Endothelial cell of hepatic sinusoid (primary cell): Measurements from ENCODE around the gene PAM16.

Source experiments
- in situ Hi-C: cut with HindIII; loops from 2 replicates; pipeline ENCODE4 v1.10.0; 2017; ENCODE audit warnings: low sequenced_read_pairs

The PAM16 gene

DNA sequence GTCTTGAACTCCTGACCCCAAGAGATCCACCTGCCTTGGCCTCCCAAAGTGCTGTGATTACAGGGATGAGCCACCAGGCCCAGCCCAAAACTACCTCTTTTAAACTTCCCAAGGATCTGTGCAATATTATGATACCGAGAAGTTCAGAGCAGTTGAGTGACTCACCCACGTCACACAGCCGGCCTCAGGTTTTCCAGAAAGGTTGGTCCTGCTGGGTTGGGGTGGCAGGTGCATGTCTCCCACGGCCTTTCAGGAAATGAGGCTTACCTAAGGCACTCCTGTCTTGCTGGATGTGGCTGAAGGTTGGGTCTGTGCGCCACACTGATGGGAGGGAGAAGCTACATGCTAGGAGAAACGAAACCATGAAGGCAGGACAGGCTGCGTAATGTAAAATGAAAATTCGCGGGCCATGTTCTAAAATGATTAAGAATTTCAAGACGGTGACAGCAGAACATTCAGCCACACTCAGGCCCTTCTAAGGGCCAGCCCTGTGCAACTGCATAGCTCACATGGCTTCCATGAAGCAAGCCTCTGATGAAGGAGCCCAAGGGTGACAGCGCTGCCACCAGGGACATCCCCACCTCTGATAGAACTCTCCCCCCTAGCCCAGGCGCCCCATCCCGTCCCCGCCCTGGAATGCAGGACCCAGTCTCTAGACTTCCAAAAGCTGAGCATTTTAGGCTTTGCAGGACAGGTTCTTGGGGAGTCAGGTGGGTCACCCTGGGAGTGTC lies 41.9 kb downstream of the PAM16 start:
- in situ Hi-C loops, result no loop called here

DNA sequence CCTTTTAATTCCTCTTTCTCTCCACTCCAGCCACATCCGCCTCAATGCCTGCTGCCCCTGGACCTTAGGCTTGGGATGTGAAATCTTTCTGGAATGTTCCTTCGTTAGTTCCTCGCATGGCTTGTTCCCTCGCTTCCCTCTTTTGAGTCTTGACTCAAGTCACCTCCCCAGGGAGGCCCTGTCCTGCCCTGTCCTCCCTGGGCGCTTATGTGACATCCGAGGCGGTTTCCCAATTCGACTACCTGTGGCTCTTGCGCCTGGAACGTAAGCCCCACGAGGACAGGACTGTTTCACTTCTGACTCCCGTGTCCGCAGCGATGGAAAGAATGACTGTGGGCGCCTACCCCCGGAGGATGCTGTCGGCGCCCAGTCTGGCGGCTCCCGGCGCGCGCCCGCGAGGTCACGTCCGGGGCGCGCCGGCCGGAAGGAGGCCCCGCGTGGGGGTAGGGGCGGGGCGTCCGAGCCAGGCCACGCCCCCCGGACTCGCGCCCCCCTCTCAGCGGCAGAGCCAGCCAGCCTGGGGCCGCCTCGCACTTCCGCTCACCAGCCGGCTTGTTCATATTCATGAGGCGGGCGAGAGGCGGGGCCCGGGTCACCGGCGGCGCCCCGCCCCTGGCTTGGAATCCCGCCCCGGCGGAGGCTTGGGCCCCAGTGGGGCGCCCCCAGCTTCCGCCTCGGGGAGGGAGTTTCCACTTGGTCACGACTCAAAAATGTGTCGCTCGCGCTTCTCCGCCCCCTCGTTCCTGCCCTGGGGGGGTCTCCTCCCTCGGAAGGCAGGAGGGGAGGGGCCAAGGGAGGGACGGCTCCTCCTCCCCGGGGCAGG lies 43.7 kb downstream of the PAM16 start:
- in situ Hi-C loops, result no loop called here

DNA sequence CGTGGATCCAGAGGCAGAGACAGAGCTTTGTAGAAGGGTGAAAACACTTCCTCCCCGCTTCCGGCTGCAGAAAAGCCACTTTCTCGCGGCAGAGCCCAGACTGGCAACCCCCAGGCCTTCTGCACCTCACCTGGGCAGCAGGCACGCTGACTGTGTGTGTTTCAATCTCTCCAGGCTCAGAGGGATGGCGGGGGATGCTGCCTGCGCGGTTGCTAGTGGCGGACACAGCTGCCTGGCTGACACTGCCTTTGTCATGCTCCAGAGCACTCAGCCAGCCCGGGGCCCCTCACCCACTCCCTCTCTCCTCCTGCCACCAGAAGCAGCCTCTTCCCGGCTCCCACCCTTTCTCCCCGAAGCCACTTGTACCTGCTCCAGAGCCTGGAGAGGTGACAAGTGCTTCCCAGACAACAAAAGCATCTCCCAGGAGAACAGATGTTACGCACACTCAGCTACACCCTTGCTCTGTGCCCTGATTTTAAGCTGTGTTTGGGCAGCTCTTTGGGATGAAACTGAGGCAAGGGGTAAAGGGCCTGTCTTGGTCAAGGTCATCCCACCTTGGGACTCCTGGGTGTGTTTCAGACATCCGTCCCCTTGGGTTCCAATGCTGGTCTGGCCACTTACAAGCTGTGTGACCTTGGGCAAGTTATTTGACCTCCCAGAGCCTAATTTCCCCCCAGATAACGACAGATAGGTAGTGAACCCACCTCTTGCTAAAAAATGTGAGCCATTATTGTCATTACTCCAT lies 44.5 kb downstream of the PAM16 start:
- in situ Hi-C loops, result no loop called here

DNA sequence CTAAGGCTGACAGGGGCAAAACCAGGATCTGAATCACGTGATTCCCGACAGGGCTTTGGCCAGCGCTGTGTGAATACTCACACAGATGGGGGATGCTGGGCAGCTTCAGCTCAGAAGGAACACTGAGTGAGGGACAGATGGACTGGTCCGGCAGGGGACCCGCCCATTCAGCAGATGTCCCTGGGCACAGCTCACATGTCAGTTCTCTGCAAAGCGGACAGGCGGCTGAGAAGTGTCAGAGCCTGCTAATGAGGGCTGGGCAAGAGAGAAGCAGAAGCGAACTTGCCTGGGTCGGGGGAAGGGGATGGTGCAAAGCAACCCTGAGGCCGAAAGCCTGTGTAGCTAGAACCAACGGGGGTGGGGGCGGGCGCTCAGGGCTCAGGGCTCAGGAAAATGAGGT lies 47.1 kb downstream of the PAM16 start:
- in situ Hi-C loops, result no loop called here

DNA sequence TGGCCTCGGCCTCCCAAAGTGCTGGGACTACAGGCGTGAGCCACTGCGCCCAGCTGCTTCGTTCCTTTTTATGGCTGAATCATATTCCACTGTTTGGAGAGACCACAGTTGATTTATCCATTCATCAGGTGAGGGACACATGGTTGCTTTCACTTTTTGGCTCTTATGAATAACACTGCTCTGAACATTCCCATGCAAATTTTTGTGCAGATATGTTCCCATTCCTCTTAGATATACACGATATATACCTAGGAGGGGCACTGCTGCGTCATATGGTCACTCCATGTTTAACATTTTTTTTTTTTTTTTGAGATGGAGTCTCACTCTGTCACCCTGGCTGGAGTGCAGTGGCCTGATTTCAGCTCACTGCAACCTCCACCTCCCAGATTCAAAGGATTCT lies 49.2 kb downstream of the PAM16 start:
- in situ Hi-C loops, result no loop called here

DNA sequence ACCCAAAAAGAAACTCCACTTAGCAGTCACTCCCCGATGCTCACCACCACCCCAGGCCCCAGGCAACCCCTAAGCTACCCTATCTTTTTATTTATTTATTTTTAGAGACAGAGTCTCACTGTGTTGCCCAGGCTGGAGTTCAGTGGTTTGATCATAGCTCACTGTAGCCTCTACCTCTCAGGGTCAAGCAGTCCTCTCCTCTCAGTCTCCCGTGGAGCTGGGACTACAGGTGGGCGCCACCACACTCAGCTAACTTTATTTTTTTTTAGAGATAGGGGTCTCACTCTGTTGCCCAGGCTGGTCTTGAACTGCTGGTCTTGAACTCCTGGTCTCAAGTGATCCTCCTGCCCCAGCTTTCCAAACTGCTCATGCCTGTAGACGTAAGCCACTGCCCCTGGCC lies 49.9 kb downstream of the PAM16 start:
- in situ Hi-C loops, result no loop called here

DNA sequence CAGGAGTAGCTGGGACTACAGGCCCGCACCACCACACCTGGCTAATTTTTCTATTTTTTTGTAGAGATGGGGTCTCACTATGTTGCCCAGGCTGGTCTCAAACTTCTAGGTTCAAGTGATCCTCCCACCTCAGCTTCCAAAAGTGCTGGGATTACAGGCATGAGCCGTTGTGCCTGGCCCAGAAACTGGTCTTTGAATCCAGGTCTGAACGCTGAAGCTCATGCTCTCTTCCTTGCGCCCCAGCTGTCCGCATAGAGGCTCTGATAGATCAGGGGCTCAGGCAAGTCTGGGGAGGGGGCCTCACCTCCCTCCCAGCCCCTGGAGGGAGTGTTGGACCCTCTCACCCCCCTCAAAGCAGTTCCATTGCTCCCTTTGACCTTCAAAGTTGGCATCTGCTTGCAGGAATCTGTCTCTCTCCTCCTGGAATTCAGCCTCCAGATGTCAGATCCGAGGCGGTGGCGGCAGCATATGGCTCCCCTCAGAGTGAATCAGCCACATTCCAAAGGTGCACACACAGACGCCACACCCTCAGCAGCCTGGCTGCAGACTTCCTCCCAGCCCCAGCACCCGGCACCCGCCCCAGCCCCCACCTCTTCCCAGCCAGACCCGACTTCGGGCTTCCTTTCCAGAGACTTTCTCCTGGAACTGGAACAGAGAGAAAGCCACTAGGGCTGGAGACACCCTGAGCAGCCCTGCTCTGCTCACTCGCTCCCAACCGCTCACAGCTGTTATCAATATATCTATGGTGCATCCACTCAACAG lies 52.2 kb downstream of the PAM16 start:
- in situ Hi-C loops, result loop anchor here (5.0 to 10.0 kb wide), 2 partner anchors 73 to 94 kb away; partner anchors contain the start of gene VASN

DNA sequence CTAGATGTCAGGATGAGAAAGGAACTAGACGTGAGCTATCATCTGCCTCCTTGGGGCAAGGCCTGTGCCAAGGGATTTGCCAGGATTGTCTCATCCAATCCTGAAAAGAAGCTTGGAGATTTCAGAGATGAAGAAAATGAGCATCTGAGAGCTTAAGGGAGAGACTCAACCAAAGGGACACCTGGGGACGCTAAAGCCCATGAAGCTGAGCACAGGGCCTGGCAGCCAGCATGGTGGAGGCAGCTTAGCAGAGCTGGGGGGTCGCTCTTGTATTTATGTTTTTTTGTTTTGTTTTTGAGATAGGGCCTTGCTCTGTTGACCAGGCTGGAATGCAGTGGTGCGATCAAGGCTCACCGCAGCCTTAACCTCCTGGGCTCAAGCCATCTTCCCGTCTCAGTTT lies 53.6 kb downstream of the PAM16 start:
- in situ Hi-C loops, result loop anchor here (5.0 to 10.0 kb wide), 2 partner anchors 75 to 93 kb away; partner anchors contain the start of gene VASN

DNA sequence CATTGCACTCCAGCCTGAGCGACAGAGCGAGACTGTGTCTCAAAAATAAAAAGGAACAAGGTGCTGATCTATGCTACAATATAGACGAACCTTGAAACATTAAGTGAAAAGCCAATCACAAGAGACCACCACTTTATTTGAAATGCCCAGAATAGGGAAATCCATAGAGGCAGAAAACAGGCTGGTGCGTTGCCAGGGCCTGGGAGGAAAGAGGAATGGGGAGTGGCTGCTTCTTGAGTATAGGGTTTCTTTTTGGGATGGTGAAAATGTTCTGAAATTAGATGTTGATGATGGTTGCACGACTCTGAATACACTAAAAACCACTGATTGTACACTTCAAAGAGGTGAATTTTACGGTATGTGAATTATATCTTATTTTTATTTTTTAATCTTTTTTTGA lies 55.5 kb downstream of the PAM16 start:
- in situ Hi-C loops, result loop anchor here (5.0 to 10.0 kb wide), 2 partner anchors 77 to 91 kb away; partner anchors contain the start of gene VASN

DNA sequence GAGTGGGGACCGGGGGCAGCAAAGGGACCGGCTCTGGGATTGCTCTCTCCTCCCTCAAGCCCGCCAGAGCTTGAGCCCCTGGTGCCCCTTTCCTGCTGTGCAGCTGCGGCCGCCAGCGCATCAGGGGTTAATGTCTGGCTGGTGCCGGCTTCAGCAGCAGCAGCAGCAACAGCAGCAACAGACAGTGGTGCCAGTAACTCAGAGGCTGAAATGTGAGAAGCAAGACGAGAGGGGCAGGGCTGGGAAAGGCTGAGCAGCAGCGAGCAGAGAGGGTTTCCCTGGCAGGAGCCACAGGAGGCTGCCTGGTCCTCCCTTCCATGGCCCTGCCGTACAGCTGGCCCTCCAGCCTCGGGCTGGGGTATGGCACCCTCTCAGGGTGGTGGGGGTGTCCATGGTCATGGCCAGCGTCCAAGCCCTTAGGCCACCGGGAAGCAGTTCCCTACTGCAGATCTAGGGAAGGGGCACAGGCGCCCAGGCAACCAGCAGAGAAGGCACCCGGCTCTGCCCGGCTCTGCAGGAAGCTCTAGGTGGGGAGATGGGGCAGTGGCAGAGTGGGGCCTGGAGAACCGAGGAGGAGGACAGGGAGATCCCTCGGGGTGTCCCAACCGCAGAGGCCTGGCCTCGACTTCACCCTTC lies 57.2 kb downstream of the PAM16 start:
- in situ Hi-C loops, result loop anchor here (10.0 kb wide), 1 partner anchor 89 kb away; no protein-coding TSS in a partner anchor

DNA sequence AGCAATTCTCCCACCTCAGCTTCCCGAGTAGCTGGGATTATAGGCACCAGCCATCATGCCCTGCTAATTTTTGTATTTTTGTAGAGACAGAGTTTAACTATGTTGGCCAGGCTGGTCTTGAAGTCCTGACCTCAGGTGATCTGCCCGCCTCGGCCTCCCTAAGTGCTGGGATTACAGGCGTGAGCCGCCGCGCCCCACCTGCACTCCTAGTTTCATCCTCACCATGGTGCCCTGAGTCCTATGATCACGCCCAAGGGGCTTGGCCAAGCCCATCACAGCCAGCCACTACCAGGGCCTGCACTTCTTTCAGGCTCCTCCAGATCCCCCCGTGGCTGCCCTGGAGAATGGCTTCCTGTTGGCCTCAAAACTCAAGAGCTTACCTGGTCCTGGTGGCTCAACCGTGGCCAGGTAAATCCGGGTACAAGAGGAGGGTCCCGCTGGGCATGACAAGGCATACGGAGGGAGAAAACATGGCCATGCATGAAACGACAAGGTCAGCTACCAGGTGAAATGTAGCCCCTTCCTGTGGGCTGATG lies 57.9 kb downstream of the PAM16 start:
- in situ Hi-C loops, result loop anchor here (10.0 kb wide), 1 partner anchor 88 kb away; no protein-coding TSS in a partner anchor

DNA sequence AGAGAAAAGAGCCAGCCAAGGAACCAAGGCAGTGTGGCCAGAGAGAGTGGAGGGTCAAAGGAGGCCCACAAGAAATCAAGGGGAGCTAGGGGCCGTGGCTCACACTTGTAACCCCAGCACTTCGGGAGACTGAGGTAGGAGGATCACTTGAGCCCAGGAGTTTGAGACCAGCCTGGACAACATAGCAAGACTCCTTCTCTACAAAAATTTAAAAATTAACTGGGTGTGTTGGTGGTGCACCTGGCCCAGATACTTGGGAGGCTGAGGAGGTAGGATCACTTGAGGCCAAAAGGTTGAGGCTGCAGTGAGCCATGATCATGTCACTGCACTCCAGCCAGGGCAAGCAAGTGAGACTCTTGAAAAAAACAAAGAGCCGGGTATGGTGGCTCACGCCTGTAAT lies 59.4 kb downstream of the PAM16 start:
- in situ Hi-C loops, result loop anchor here (10.0 kb wide), 1 partner anchor 87 kb away; no protein-coding TSS in a partner anchor
